ENCODE measurements around the gene RBFOX2.
A peak's percentile ranks its signal among the peaks of the same experiment; 100 is the strongest.

The RBFOX2 gene

GRCh38 chr22:35835998-35836691 lies 192.5 kb downstream of the RBFOX2 start:
- H3K4me1 ChIP-seq: peaks cover 0 to 68% (median 31%) of the 10 kb centered on the region in 4 donors
- H3K9me3 ChIP-seq: no peaks in the 10 kb centered on the region
- intact Hi-C loops (cut with DNase I; ENCODE audit: low total_unique reads): loop anchor here (10.0 kb wide), 1 partner anchor 51 kb away; no protein-coding TSS in a partner anchor
- H3K36me3 ChIP-seq: no peaks in the 10 kb centered on the region
- H3K27ac ChIP-seq: peak overlapping the region; percentile 57 to 59
- H3K27me3 ChIP-seq: no peaks in the 10 kb centered on the region
- TF ChIP-seq CTCF (IDR thresholded peaks at IDR 0.05): no peak
- H3K4me3 ChIP-seq: peak overlapping the region; percentile 23 to 32
- peak in 1 of 2 donors; percentile 47 for DNase-seq

GRCh38 chr22:35835267-35835997 lies 193.2 kb downstream of the RBFOX2 start:
- no peak for DNase-seq
- Histone ChIP-seq H3K36me3 (no peaks in the 10 kb centered on the region), H3K4me1 (peaks cover 0 to 68% (median 33%) of the 10 kb centered on the region in 4 donors), H3K27ac (peak overlapping the region; percentile 57 to 59), H3K9me3 (no peaks in the 10 kb centered on the region), H3K27me3 (no peaks in the 10 kb centered on the region), H3K4me3 (peak overlapping the region; percentile 23 to 32)
- TF ChIP-seq CTCF (IDR thresholded peaks at IDR 0.05): no peak
- intact Hi-C loops (cut with DNase I; ENCODE audit: low total_unique reads): loop anchor here (10.0 kb wide), 1 partner anchor 51 kb away; no protein-coding TSS in a partner anchor

GRCh38 chr22:35834061-35834460 lies 194.6 kb downstream of the RBFOX2 start:
- TF ChIP-seq CTCF (IDR thresholded peaks at IDR 0.05): no peak
- Histone ChIP-seq H3K36me3 (no peaks in the 10 kb centered on the region), H3K9me3 (no peaks in the 10 kb centered on the region), H3K4me1 (peaks cover 0 to 70% (median 31%) of the 10 kb centered on the region in 4 donors), H3K27me3 (no peaks in the 10 kb centered on the region), H3K4me3 (no peak overlapping the region), H3K27ac (no peak overlapping the region)
- intact Hi-C loops (cut with DNase I; ENCODE audit: low total_unique reads): loop anchor here (10.0 kb wide), 1 partner anchor 49 kb away; no protein-coding TSS in a partner anchor
- no peak for DNase-seq

GRCh38 chr22:35830305-35830704 lies 198.3 kb downstream of the RBFOX2 start:
- TF ChIP-seq CTCF (IDR thresholded peaks at IDR 0.05): no peak
- DNase-seq: no peak
- Histone ChIP-seq H3K27ac (no peak overlapping the region), H3K4me3 (no peak overlapping the region), H3K27me3 (no peaks in the 10 kb centered on the region), H3K4me1 (peaks cover 0 to 38% (median 12%) of the 10 kb centered on the region in 4 donors), H3K36me3 (no peaks in the 10 kb centered on the region), H3K9me3 (no peaks in the 10 kb centered on the region)
- intact Hi-C loops (cut with DNase I; ENCODE audit: low total_unique reads): loop anchor here (10.0 kb wide), 1 partner anchor 46 kb away; no protein-coding TSS in a partner anchor

- no peak overlapping the region for H3K27ac ChIP-seq
Observed at GRCh38 chr22:35824256-35824655, 204.4 kb downstream of the RBFOX2 start.

More at GRCh38 chr22:35824256-35824655, 204.4 kb downstream of the RBFOX2 start:
- no peak for DNase-seq
- Histone ChIP-seq H3K36me3 (no peaks in the 10 kb centered on the region), H3K9me3 (no peaks in the 10 kb centered on the region), H3K27me3 (no peaks in the 10 kb centered on the region), H3K4me3 (no peak overlapping the region), H3K4me1 (peaks cover 0 to 26% (median 9%) of the 10 kb centered on the region in 4 donors)
- intact Hi-C loops (cut with DNase I; ENCODE audit: low total_unique reads): no loop called here
- no peak for TF ChIP-seq CTCF (IDR thresholded peaks at IDR 0.05)
